Endothelial cell of umbilical vein (primary cell): ENCODE data around the gene ANKRD63. TPM values are rescaled to one million over a fixed set of nuclear protein-coding genes. Genes with fewer than 3 reads are reported as not detected.

Source experiments
- BruUV-seq: library from RNA; stranded (reverse); fragments of 400-500 nt; replicated peaks from 2 replicates; lab custom pipeline; 2021; lab: Mats Ljungman, UMichigan
- CTCF ChIA-PET: fragments of 300-600, 350-600 bp; sonication (Branson Sonifier 250); formaldehyde crosslinking; loops from one replicate; lab custom pipeline; 2021; ENCODE audit warnings: antibody characterized with exemption, inconsistent platforms; lab: Charles Lee
- POLR2A ChIA-PET: fragments of 300-600, 350-600 bp; sonication (Branson Sonifier 250); formaldehyde crosslinking; loops from one replicate; lab custom pipeline; 2021; ENCODE audit warnings: antibody characterized with exemption, inconsistent platforms; lab: Charles Lee
- DNase-seq: peaks from one replicate; pipeline ENCODE4 v3.0.0-alpha.2; 2011; ENCODE audit warnings: low read depth, low spot score
- FAIRE-seq: peaks from 2 replicates; lab custom pipeline; 2011; peaks lifted over from hg19 to GRCh38; lab: Jason Lieb, UNC
- H2AFZ ChIP-seq: 2 replicates; pipeline ENCODE4 v1.6.0; 2012; ENCODE audit warnings: low read depth, low read length, control low read depth, inconsistent platforms
- H3K27ac ChIP-seq: 2 replicates; pipeline ENCODE4 v1.5.1; 2011; ENCODE audit warnings: low read depth, mild to moderate bottlenecking, control low read depth, low read length, moderate library complexity; ENCODE audit not compliant: insufficient read depth
- H3K27me3 ChIP-seq, 2 experiments: 2 replicates each; pipeline versions ENCODE4 v1.6.0 to v1.6.1; 2011; ENCODE audit warnings: low read length in 2 of 2, mixed read lengths in 1 of 2; ENCODE audit not compliant: control insufficient read depth in 2 of 2, insufficient read depth in 2 of 2
- H3K36me3 ChIP-seq, 2 experiments: 2 replicates in 1 of 2; 3 replicates in 1 of 2; pipeline ENCODE4 v1.5.1; 2011; ENCODE audit warnings: low read length in 2 of 2, mild to moderate bottlenecking in 1 of 2, moderate library complexity in 1 of 2; ENCODE audit not compliant: control insufficient read depth in 2 of 2, insufficient read depth in 2 of 2; ENCODE audit errors: extremely low read depth in 1 of 2
- H3K4me1 ChIP-seq: 3 replicates; pipeline ENCODE4 v1.5.1; 2011; ENCODE audit warnings: mild to moderate bottlenecking, low read length; ENCODE audit not compliant: control insufficient read depth, insufficient read depth; ENCODE audit errors: extremely low read depth
- H3K4me2 ChIP-seq: 2 replicates; pipeline ENCODE4 v1.6.1; 2011; ENCODE audit warnings: low read length, control low read depth, mixed read lengths; ENCODE audit not compliant: insufficient read depth
- H3K4me3 ChIP-seq, 3 experiments: fragments of 200-600 bp in 1 of 3; sonication (generic), shearing (Covaris generic) in 1 of 3; replicated peaks in 1 of 3; 2 replicates each; pipeline ENCODE4 v1.5.1; 2011 to 2016; ENCODE audit warnings: control low read depth in 3 of 3, low read length in 3 of 3, mild to moderate bottlenecking in 2 of 3, inconsistent platforms in 1 of 3, low read depth in 1 of 3, moderate library complexity in 1 of 3; ENCODE audit not compliant: insufficient read depth in 1 of 3
- H3K79me2 ChIP-seq: 2 replicates; pipeline ENCODE4 v1.6.0; 2012; ENCODE audit warnings: low read length, inconsistent platforms; ENCODE audit not compliant: control insufficient read depth, insufficient read depth
- H3K9ac ChIP-seq: replicated peaks from 2 replicates; pipeline ENCODE3; 2011; ENCODE audit warnings: low read length, control low read depth; ENCODE audit not compliant: insufficient read depth; ENCODE audit errors: extremely low read depth
- H3K9me1 ChIP-seq: replicated peaks from 3 replicates; pipeline ENCODE4 v1.6.0; 2011; ENCODE audit warnings: mild to moderate bottlenecking, low read length; ENCODE audit not compliant: control insufficient read depth, insufficient read depth; ENCODE audit errors: extremely low read depth
- H3K9me3 ChIP-seq: replicated peaks from 2 replicates; pipeline ENCODE4 v1.5.1; 2012; ENCODE audit warnings: low read length, inconsistent platforms; ENCODE audit not compliant: control insufficient read depth, insufficient read depth
- H4K20me1 ChIP-seq: replicated peaks from 2 replicates; pipeline ENCODE3; 2011; ENCODE audit warnings: mild to moderate bottlenecking, low read length; ENCODE audit not compliant: control insufficient read depth, insufficient read depth; ENCODE audit errors: extremely low read depth
- CTCF ChIP-seq, 2 donors: IDR thresholded peaks; 1 replicate in 1 of 2; 2 replicates in 1 of 2; pipeline ENCODE4 v1.5.1; 2011; ENCODE audit warnings: low read length in 2 of 2, mild to moderate bottlenecking in 2 of 2, moderate library complexity in 2 of 2, control low read depth in 1 of 2, inconsistent platforms in 1 of 2, low read depth in 1 of 2; ENCODE audit not compliant: insufficient read depth in 1 of 2; ENCODE audit errors: extremely low read depth in 1 of 2
- EZH2 ChIP-seq: IDR thresholded peaks from 2 replicates; pipeline ENCODE4 v1.6.1; 2012; ENCODE audit warnings: borderline replicate concordance, low read depth, mild to moderate bottlenecking, moderate library complexity, low read length, inconsistent platforms; ENCODE audit not compliant: severe bottlenecking
- FOS ChIP-seq: IDR thresholded peaks from 2 replicates; pipeline ENCODE4 v1.6.1; 2011; ENCODE audit warnings: mild to moderate bottlenecking, low read length, moderate library complexity, borderline replicate concordance; ENCODE audit not compliant: insufficient read depth
- GATA2 ChIP-seq: IDR thresholded peaks from 2 replicates; pipeline ENCODE4 v1.7.0; 2011; ENCODE audit warnings: low read depth, mild to moderate bottlenecking, moderate library complexity, mixed read lengths, low read length; ENCODE audit not compliant: insufficient read length, insufficient read depth
- JUN ChIP-seq: IDR thresholded peaks from 2 replicates; pipeline ENCODE4 v1.6.1; 2011; ENCODE audit warnings: borderline replicate concordance, low read depth; ENCODE audit not compliant: insufficient read length, insufficient read depth
- MAX ChIP-seq: IDR thresholded peaks from 2 replicates; pipeline ENCODE4 v1.6.1; 2011; ENCODE audit not compliant: insufficient read depth, insufficient read length
- MYC ChIP-seq: IDR thresholded peaks from one replicate; pipeline ENCODE4 v1.6.1; 2011; ENCODE audit warnings: mild to moderate bottlenecking, low read depth, low read length
- POLR2A ChIP-seq: IDR thresholded peaks from 2 replicates; pipeline ENCODE4 v1.6.1; 2012; ENCODE audit warnings: low read depth, mild to moderate bottlenecking, control low read depth, low read length
- POLR2AphosphoS5 ChIP-seq: IDR thresholded peaks from 2 replicates; pipeline ENCODE4 v1.6.1; 2012; ENCODE audit warnings: low read depth, mild to moderate bottlenecking, control low read depth, low read length, moderate library complexity; ENCODE audit not compliant: insufficient read depth
- dilution Hi-C: fragments of 300-500 bp; cut with MboI; formaldehyde crosslinking; loops from one replicate; pipeline ENCODE4 v1.15.0; 2019; ENCODE audit warnings: low sequenced_read_pairs; ENCODE audit not compliant: extremely low pct_ligation_motif_present
- intact Hi-C: fragments of 100-400 bp; cut with micrococcal nuclease; formaldehyde crosslinking; loops from one replicate; pipeline ENCODE4 v1.10.0; 2022
- polyA plus RNA-seq, 4 experiments: library from polyadenylated mRNA; depleted of rRNA in 3 of 4; stranded (reverse) in 3 of 4; unstranded in 1 of 4; fragments of >200 nt; gene quantifications; 2 replicates each; pipeline versions ENCODE4 v1.2.1 to v1.2.3, GENCODE V29; 2011 to 2012; ENCODE audit warnings: missing spikeins in 1 of 4
- total RNA-seq: library from RNA; stranded (reverse); gene quantifications from 2 replicates; pipeline ENCODE4 v1.2.3, GENCODE V29; 2021

ANKRD63 gene
- total and polyA plus RNA-seq, 2 donors (not counting 3 experiments of a cell fraction or from before 2014, with no cell fraction given) = not detected

- dilution Hi-C loops (no loop called here), intact Hi-C loops (loop anchor here (10.0 kb wide), 1 partner anchor 166 kb away; the partner anchor contains the start of gene BMF)
- ChIA-PET CTCF (interaction anchor here (0.8 to 20.1 kb wide), 6 partner anchors 9 to 224 kb away, joined by 3 to 879 read pairs (median 8); no protein-coding TSS in a partner anchor), POLR2A (no interaction called here)
- Histone ChIP-seq H3K9ac (no peak overlapping the region), H3K36me3 (no peaks in the 10 kb centered on the region), H3K79me2 (no peaks in the 10 kb centered on the region), H3K9me3 (no peaks in the 10 kb centered on the region), H3K4me3 (no peak overlapping the region), H3K4me1 (peaks cover 9% of the 10 kb centered on the region), H3K27ac (no peak overlapping the region), H3K9me1 (no peaks in the 10 kb centered on the region), H3K27me3 (no peaks in the 10 kb centered on the region), H2AFZ (no peak overlapping the region), H3K4me2 (no peak overlapping the region), H4K20me1 (no peaks in the 10 kb centered on the region)
- no peak for DNase-seq
- no peak for FAIRE-seq
- TF ChIP-seq FOS = no peak
- no peak for TF ChIP-seq GATA2
- TF ChIP-seq JUN = no peak
- no peak for TF ChIP-seq MYC
- no peak for TF ChIP-seq CTCF (IDR thresholded peaks at IDR 0.05; ENCODE audit: extremely low read depth in 1 of 2, insufficient read depth in 1 of 2, low read depth in 1 of 2, low read length in 2 of 2)
- TF ChIP-seq POLR2AphosphoS5 = no peak
- no peak for TF ChIP-seq POLR2A
- no peak for TF ChIP-seq MAX
- no peak for TF ChIP-seq EZH2
- BruUV-seq = no TSS peak
Observed at GRCh38 chr15:40270246-40270995, 12.4 kb downstream of the ANKRD63 start.
